Ishikawa (cell line): ENCODE data around the gene PLEKHA5.
A peak's percentile ranks its signal among the peaks of the same experiment; 100 is the strongest.

Source experiments
- CEBPB ChIP-seq: IDR thresholded peaks from 2 replicates; pipeline ENCODE4 v1.6.1; 2012
- CREB1 ChIP-seq: IDR thresholded peaks from 2 replicates; pipeline ENCODE4 v1.6.1; 2012; ENCODE audit warnings: low read depth
- EGR1 ChIP-seq: IDR thresholded peaks from 2 replicates; pipeline ENCODE4 v1.6.1; 2012
- EP300 ChIP-seq: IDR thresholded peaks from 2 replicates; pipeline ENCODE4 v1.6.1; 2012; ENCODE audit warnings: borderline replicate concordance
- FOXM1 ChIP-seq: IDR thresholded peaks from 2 replicates; pipeline ENCODE4 v1.6.1; 2012; ENCODE audit warnings: low read depth, borderline replicate concordance
- MAX ChIP-seq: IDR thresholded peaks from 2 replicates; pipeline ENCODE4 v1.6.1; 2012
- NFIC ChIP-seq: IDR thresholded peaks from 2 replicates; pipeline ENCODE4 v1.6.1; 2012
- RAD21 ChIP-seq: IDR thresholded peaks from 2 replicates; pipeline ENCODE4 v1.6.1; 2012; ENCODE audit warnings: low read depth
- TAF1 ChIP-seq: IDR thresholded peaks from 2 replicates; pipeline ENCODE4 v1.6.1; 2012; ENCODE audit warnings: low read depth, mild to moderate bottlenecking
- TCF12 ChIP-seq: IDR thresholded peaks from 2 replicates; pipeline ENCODE4 v1.6.1; 2012; ENCODE audit warnings: low read depth
- TEAD4 ChIP-seq: IDR thresholded peaks from 2 replicates; pipeline ENCODE4 v1.6.1; 2012
- USF1 ChIP-seq: IDR thresholded peaks from 2 replicates; pipeline ENCODE4 v1.6.1; 2012
- YY1 ChIP-seq: IDR thresholded peaks from 2 replicates; pipeline ENCODE4 v1.6.1; 2012; ENCODE audit warnings: low read depth
- ZBTB7A ChIP-seq: IDR thresholded peaks from 2 replicates; pipeline ENCODE4 v1.6.1; 2012; ENCODE audit warnings: low read depth
- TF ChIP-seq, protein P1 (sequence below): IDR thresholded peaks from 2 replicates; pipeline ENCODE4 v1.6.1; 2012; ENCODE audit warnings: low read depth, mild to moderate bottlenecking

The PLEKHA5 gene

GRCh38 chr12:19397534-19397933 lies 268.0 kb downstream of the PLEKHA5 start:
- TF ChIP-seq TCF12 = no peak
- no peak for TF ChIP-seq FOXM1
- no peak for TF ChIP-seq YY1
- no peak for TF ChIP-seq MAX
- TF ChIP-seq NFIC = no peak
- no peak for TF ChIP-seq CEBPB
- TF ChIP-seq ZBTB7A = no peak
- TF ChIP-seq EGR1 = no peak
- no peak for TF ChIP-seq CREB1
- TF ChIP-seq TEAD4 = no peak
- TF ChIP-seq TAF1 = no peak
- TF ChIP-seq, protein P1, sequence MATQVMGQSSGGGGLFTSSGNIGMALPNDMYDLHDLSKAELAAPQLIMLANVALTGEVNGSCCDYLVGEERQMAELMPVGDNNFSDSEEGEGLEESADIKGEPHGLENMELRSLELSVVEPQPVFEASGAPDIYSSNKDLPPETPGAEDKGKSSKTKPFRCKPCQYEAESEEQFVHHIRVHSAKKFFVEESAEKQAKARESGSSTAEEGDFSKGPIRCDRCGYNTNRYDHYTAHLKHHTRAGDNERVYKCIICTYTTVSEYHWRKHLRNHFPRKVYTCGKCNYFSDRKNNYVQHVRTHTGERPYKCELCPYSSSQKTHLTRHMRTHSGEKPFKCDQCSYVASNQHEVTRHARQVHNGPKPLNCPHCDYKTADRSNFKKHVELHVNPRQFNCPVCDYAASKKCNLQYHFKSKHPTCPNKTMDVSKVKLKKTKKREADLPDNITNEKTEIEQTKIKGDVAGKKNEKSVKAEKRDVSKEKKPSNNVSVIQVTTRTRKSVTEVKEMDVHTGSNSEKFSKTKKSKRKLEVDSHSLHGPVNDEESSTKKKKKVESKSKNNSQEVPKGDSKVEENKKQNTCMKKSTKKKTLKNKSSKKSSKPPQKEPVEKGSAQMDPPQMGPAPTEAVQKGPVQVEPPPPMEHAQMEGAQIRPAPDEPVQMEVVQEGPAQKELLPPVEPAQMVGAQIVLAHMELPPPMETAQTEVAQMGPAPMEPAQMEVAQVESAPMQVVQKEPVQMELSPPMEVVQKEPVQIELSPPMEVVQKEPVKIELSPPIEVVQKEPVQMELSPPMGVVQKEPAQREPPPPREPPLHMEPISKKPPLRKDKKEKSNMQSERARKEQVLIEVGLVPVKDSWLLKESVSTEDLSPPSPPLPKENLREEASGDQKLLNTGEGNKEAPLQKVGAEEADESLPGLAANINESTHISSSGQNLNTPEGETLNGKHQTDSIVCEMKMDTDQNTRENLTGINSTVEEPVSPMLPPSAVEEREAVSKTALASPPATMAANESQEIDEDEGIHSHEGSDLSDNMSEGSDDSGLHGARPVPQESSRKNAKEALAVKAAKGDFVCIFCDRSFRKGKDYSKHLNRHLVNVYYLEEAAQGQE = no peak
- TF ChIP-seq USF1 = no peak
- no peak for TF ChIP-seq EP300
- TF ChIP-seq RAD21 = no peak

DNA sequence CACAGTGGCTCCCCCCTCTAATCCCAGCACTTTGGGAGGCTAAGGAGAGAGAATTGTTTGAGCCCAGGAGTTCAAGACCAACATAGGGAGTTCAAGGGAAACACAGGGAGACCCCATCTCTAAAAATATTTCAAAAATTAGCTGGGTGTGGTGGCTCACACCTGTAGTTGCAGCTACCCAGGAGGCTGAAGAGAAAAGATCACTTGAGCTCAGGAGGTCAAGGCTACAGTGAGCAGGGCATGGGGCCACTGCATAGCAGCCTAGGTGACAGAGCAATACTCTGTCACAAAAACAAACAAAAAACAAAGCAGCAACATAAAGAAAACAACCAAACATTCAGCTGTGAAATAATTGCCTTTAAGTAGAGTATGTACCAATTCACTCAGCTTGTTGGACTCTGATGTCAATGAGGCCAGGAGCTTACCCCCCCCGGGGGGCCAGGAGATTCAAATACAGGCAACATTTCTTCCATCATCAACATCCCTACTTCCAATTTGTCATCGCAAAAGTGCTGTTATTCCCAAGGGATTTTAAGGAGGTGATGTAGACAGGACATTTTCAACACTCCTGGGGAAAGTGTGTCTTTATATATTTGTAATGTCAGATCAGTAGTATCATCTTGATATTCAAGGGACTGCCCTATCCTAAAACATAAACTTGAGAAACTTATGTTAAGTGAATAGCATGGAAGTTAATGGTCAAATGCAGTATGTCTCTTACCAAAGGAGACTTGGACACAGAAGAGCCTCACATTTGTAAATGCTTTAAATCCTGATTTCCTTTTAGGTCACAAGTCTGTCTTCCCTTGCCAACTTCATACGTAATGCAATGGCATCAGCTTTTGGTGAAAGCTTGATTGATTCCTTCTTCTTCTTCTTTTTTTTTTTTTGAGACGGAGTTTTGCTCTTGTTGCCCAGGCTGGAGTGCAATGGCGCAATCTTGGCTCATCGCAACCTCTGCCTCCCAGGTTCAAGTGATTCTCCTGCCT lies 269.1 kb downstream of the PLEKHA5 start:
- TF ChIP-seq MAX = no peak
- no peak for TF ChIP-seq CREB1
- TF ChIP-seq TAF1 = no peak
- TF ChIP-seq, protein P1 = no peak
- TF ChIP-seq EGR1 = no peak

- no peak for TF ChIP-seq EP300
- TF ChIP-seq TAF1 = no peak
- no peak for TF ChIP-seq ZBTB7A
- no peak for TF ChIP-seq EGR1
- TF ChIP-seq, protein P1 = no peak
- TF ChIP-seq USF1 = no peak
- TF ChIP-seq TEAD4 = no peak
- no peak for TF ChIP-seq YY1
- TF ChIP-seq CEBPB = no peak
- TF ChIP-seq MAX = no peak
- no peak for TF ChIP-seq TCF12
Measured at GRCh38 chr12:19402211-19402610, 272.7 kb downstream of the PLEKHA5 start.

GRCh38 chr12:19402743-19403431 lies 273.4 kb downstream of the PLEKHA5 start:
- TF ChIP-seq EP300 = no peak
- TF ChIP-seq, protein P1 = no peak
- TF ChIP-seq NFIC = peak; percentile 88
- peak; percentile 23; the same call in 1 of the 2 replicates for TF ChIP-seq TEAD4
- TF ChIP-seq ZBTB7A = no peak
- no peak for TF ChIP-seq EGR1
- TF ChIP-seq CREB1 = no peak
- 0 out of 2 replicates have a peak, but pooled peaks have one; percentile 3 for TF ChIP-seq CEBPB
